KMS-11 (cell line): ENCODE measurements around the gene HSF2.
A peak's percentile ranks its signal among the peaks of the same experiment; 100 is the strongest.

ENCODE experiments used
- H2AFZ ChIP-seq: fragments of 200-600 bp; sonication (generic); 2 replicates; pipeline ENCODE4 v1.6.1; 2016; ENCODE audit warnings: antibody characterized with exemption, mixed run types, low read depth
- H3K27ac ChIP-seq: fragments of 200-600 bp; sonication (generic); 2 replicates; pipeline ENCODE4 v1.6.1; 2016; ENCODE audit warnings: mild to moderate bottlenecking, mixed run types
- H3K27me3 ChIP-seq: fragments of 200-600 bp; sonication (generic); 2 replicates; pipeline ENCODE4 v1.6.1; 2017; ENCODE audit warnings: mild to moderate bottlenecking, low read depth, mixed run types, moderate library complexity; ENCODE audit not compliant: insufficient read depth
- H3K36me3 ChIP-seq: fragments of 200-600 bp; sonication (generic); 2 replicates; pipeline ENCODE4 v1.6.1; 2017; ENCODE audit warnings: mild to moderate bottlenecking, mixed run types; ENCODE audit not compliant: insufficient read depth
- H3K4me1 ChIP-seq: fragments of 200-600 bp; sonication (generic); 2 replicates; pipeline ENCODE4 v1.6.1; 2016; ENCODE audit warnings: mild to moderate bottlenecking, low read depth, mixed run types; ENCODE audit not compliant: poor library complexity, severe bottlenecking
- H3K4me2 ChIP-seq: fragments of 200-600 bp; sonication (generic); 2 replicates; pipeline ENCODE4 v1.7.0; 2016; ENCODE audit warnings: mild to moderate bottlenecking, mixed run types
- H3K4me3 ChIP-seq: fragments of 200-600 bp; sonication (generic); IDR thresholded peaks from 2 replicates; pipeline ENCODE4 v1.6.1; 2017; ENCODE audit warnings: low read depth, low read length, mixed read lengths; ENCODE audit not compliant: insufficient read depth
- H3K79me2 ChIP-seq: fragments of 200-600 bp; sonication (generic); 2 replicates; pipeline ENCODE4 v1.6.1; 2016; ENCODE audit warnings: low read depth, mixed run types; ENCODE audit not compliant: insufficient read depth
- H3K9ac ChIP-seq: fragments of 200-600 bp; sonication (generic); 2 replicates; pipeline ENCODE4 v1.6.1; 2016; ENCODE audit warnings: mild to moderate bottlenecking, mixed run types
- H4K20me1 ChIP-seq: fragments of 200-600 bp; sonication (generic); 2 replicates; pipeline ENCODE4 v1.6.1; 2016; ENCODE audit warnings: mild to moderate bottlenecking, mixed run types; ENCODE audit not compliant: insufficient read depth
- CTCF ChIP-seq: fragments of 200-600 bp; sonication (generic); conservative IDR thresholded peaks from 2 replicates; pipeline ENCODE4 v1.6.1; 2017; ENCODE audit warnings: low read depth, mild to moderate bottlenecking, antibody characterized with exemption, low read length, moderate library complexity, mixed read lengths

The HSF2 gene

GRCh38 chr6:122399348-122400120 lies at the start of gene HSF2:
Gene HSF2 (plus strand): TSS chr6:122399652. CDS start chr6:122399738, 86 bp downstream.
- no peak; the same call in 1 of the 2 replicates for TF ChIP-seq CTCF
- Histone ChIP-seq H3K27me3 (no peaks in the 10 kb centered on the region), H3K79me2 (peaks cover 39% of the 10 kb centered on the region)

GRCh38 chr6:122352981-122353664 lies 46.3 kb upstream of the HSF2 start:
- no peak overlapping the region for H3K27ac ChIP-seq
- no peak for TF ChIP-seq CTCF
- H3K79me2 ChIP-seq, result no peaks in the 10 kb centered on the region

More at GRCh38 chr6:122399348-122400120, at the start of gene HSF2:
- Histone ChIP-seq H3K27ac (peak within 1 kb of the TSS; percentile 33; the same call in 1 of the 2 replicates), H2AFZ (peak within 1 kb of the TSS; percentile 76), H3K4me2 (peak within 1 kb of the TSS; percentile 60), H3K9ac (peak within 1 kb of the TSS; percentile 74; the same call in 1 of the 2 replicates), H3K4me3 (no peak within 1 kb of the TSS), H4K20me1 (peaks cover 4% of the 10 kb centered on the region; the same call in 1 of the 2 replicates), H3K4me1 (peaks cover 17% of the 10 kb centered on the region), H3K36me3 (no peaks in the 10 kb centered on the region)

GRCh38 chr6:122360809-122361208 lies 38.6 kb upstream of the HSF2 start:
- Histone ChIP-seq H3K4me3 (no peak overlapping the region), H3K36me3 (no peaks in the 10 kb centered on the region), H3K4me1 (no peaks in the 10 kb centered on the region), H3K4me2 (no peak overlapping the region), H2AFZ (no peak overlapping the region), H3K79me2 (no peaks in the 10 kb centered on the region), H4K20me1 (no peaks in the 10 kb centered on the region), H3K27me3 (no peaks in the 10 kb centered on the region), H3K27ac (no peak overlapping the region), H3K9ac (no peak overlapping the region)
- TF ChIP-seq CTCF, result no peak

More at GRCh38 chr6:122352981-122353664, 46.3 kb upstream of the HSF2 start:
- H3K27me3 ChIP-seq, result no peaks in the 10 kb centered on the region
- no peaks in the 10 kb centered on the region for H3K4me1 ChIP-seq
- H3K4me2 ChIP-seq, result no peak overlapping the region
- H3K4me3 ChIP-seq, result no peak overlapping the region
- no peak overlapping the region for H3K9ac ChIP-seq
- no peaks in the 10 kb centered on the region for H3K36me3 ChIP-seq
- no peak overlapping the region for H2AFZ ChIP-seq
- H4K20me1 ChIP-seq, result no peaks in the 10 kb centered on the region

- no peaks in the 10 kb centered on the region for H3K36me3 ChIP-seq
These were observed 38.0 kb upstream of the HSF2 start for GRCh38 chr6:122361314-122361979.

More at GRCh38 chr6:122361314-122361979, 38.0 kb upstream of the HSF2 start:
- Histone ChIP-seq H3K27ac (no peak overlapping the region), H2AFZ (no peak overlapping the region), H3K4me3 (no peak overlapping the region), H3K4me2 (no peak overlapping the region), H3K79me2 (no peaks in the 10 kb centered on the region), H3K4me1 (no peaks in the 10 kb centered on the region), H3K27me3 (no peaks in the 10 kb centered on the region), H4K20me1 (no peaks in the 10 kb centered on the region), H3K9ac (no peak overlapping the region)
- no peak for TF ChIP-seq CTCF
